Fibroblast of the conjunctiva (primary cell): Measurements from ENCODE around the gene CLDN34.

ENCODE experiments used
- DNase-seq: peaks from one replicate; pipeline ENCODE4 v3.0.0-alpha.2; 2010; ENCODE audit warnings: low read depth

Gene CLDN34

GRCh38 chrX:9980927-9981326 lies 13.8 kb downstream of the CLDN34 start:
- DNase-seq, result no peak

DNA sequence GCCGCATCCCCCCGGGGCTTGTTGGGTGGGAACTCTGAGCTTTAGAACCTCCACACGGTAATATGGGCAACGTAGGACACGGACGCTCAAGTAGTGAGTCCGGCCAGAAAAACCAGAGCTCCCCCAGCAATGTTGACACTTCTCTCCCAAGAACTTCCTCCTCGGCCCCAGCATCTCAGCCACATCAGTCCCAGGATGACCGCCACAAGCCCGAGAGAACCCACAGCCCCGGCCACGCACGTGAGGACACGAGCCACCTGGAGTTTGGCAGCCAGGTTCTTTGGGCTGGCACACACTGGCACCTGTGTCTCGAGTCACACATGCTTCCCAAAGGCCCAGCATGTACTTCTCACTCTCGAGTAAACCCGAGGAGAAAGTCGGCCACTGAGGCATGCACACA lies 16.3 kb downstream of the CLDN34 start:
- no peak for DNase-seq

GRCh38 chrX:9983846-9984245 lies 16.7 kb downstream of the CLDN34 start:
- no peak for DNase-seq

DNA sequence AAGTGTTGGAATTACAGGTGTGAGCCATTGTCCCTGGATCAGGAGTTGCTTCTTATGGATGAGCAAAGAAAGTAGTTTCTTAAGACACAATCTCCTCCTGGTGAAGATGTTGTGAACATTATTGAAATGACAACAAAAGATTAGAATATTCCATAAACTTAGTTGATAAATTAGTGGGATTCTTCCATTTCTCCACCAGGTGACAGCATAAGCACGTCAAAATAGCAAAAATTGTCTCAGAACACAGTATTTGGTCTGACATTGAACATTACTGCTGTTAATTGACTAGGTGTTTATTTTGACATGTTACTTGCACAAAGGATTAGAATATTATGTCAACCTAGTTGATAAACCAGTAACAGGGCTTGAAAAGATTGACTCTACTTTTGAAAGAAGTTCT lies 21.6 kb downstream of the CLDN34 start:
- DNase-seq, result no peak

DNA sequence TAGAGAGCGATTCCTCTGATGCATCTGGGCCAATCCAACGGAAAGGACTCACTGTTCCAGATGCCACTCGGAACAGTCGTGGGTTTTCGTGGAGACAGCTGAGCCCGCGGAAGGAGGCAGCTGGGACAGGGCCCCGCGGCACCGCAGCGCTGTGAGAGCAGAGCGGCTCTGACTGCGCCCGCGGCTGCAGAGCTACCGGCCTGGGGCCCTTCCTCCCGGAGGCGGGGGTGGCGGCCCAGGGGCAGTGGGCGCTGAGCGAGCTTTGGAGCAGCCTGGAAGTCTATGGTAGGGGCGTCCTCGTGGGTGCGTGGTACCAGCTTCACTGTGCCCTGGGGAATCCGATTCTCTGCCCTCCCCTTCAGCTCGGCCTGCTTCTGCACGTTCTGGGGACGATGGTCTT lies 24.9 kb downstream of the CLDN34 start:
- no peak for DNase-seq

- DNase-seq, result no peak
Measured at GRCh38 chrX:9992724-9993123, 25.6 kb downstream of the CLDN34 start.

DNA sequence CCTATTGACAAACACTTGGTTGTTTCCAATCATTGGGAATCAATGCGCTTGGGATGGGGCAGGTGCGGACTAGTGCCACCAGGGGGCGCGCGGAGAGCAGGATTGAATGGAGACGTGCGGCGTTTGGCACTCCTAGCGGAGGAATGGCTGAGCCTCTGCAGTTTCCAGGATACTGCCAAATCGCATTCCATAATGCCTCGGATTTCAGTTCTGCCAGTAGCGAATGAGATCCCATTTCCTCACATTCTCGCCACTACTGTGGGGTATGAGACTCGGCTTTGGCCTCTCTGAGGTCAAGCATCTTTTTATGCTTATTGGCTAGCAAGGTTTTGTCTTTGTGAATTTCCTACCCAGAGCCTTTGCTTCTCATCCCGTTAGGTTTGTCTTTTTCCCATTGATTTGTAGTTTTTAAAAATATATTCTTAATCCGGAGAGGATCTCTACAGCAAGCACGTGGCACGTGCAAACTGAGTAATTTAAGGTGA lies 28.7 kb downstream of the CLDN34 start:
- peak; percentile 60 for DNase-seq

DNA sequence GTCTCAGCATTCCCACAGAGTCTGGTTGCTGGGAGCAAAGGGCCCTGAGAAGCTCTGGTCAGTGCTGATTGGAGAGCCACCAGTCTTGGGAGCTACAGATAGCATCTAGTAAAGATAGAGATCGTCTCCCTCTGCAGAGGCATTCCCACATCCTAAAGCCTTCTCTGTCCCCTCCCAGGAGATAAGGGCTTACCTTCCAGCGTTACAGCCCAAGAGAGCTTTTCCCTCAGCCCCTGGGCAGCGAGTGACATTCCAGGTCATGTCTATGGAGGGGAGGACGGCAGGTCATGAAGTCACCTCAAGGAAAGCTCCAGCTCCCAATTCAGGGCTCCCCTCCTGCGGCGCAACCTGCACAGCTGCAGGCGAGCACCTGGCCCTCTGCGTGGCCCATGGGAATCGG lies 29.9 kb downstream of the CLDN34 start:
- no peak for DNase-seq

GRCh38 chrX:9997524-9997923 lies 30.4 kb downstream of the CLDN34 start:
- DNase-seq, result no peak

DNA sequence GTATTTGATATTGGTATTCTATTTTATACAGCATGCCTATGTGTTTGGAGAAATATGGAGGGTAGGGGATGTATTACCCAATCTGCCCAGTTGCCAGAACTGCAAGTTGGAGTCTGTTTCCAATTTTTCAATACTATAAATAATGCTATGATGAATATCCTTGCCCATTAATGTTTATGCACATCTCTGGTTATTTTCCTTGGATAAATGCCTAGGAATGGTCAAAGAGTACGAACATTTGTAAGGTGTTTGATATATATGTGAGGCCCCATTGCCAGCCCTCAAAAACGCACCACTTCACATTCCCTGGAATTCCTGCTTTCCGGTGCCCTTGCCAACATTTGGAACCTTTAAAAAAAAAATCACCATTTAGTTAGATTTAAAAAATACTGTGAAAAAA lies 34.3 kb downstream of the CLDN34 start:
- no peak for DNase-seq

DNA sequence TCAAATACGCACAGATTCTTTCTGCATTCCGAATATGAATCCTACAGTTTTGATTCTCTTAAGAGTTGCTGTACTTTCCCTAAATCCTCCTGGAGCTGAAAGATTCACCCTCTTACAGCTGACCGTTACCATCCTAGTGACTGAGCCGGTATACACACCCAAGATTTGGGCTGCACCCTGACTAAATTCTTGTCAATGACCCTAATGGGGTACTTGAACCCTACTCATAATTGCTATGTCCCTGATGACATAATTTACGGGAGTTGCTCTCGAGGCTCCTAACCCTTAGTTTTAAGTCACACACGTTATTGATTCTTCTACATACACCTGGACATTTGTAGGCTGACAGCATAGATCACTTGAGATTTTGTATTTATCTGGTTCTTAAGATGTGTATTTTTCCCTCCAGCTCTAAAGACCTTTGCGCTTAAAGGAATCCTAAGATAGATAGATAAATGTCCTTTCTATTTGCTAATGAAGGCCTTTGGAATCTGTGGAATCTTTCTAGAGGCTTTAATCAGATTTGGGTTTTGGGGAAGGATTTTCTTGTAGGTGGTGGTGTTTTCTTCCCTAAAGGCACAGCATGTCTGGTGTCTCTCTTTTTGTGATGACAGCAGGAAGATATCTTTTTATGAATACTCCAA lies 37.8 kb downstream of the CLDN34 start:
- DNase-seq, result no peak

- no peak for DNase-seq
Measured at GRCh38 chrX:10006086-10006485, 38.9 kb downstream of the CLDN34 start.

- no peak for DNase-seq
Measured at GRCh38 chrX:10006770-10007169, 39.6 kb downstream of the CLDN34 start.

DNA sequence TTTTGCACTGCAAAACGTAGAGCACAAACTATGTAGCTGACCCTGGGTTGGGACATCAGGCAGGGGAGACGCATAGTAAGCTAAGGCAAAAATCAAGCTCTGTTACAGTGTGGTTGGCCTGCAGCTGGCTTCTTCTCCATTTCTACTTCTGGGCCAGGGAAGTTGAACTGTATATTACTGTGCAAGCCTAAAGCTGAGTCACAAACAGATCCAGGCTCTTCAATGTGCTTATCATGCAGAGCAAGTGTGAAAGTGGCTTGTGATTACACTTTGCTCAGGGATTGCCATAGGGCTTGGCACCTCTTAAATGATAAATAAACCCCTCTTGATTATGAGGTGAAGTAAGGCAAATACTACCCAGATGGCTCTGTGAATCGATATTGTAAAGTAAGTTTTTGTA lies 40.5 kb downstream of the CLDN34 start:
- no peak for DNase-seq

DNA sequence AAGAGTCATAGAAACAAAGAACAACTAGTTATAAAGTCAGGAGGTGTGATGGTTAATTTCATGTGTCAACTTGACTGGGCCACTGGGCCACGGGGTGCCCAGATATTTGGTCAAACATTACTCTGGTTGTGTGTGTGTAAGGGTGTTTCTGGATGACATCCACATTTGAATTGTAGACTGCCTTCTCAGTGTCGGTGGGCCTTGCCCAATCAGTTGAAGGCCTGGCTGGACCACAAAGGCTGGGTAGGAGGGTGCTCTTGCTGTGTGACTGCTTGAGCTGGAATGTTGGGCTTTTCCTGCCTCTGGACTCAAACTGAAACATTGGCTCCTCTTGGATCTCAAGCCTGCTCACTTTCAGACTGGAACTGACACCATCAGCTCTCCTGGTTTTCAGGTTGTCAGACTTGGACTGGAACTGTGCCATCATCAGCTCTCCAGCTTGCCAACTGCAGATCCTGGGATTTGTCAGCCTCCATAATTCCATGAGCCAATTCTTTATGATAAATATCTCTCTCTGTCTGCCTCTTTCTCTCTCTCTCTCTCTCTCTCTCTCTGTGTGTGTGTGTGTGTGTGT lies 41.4 kb downstream of the CLDN34 start:
- DNase-seq, result no peak

DNA sequence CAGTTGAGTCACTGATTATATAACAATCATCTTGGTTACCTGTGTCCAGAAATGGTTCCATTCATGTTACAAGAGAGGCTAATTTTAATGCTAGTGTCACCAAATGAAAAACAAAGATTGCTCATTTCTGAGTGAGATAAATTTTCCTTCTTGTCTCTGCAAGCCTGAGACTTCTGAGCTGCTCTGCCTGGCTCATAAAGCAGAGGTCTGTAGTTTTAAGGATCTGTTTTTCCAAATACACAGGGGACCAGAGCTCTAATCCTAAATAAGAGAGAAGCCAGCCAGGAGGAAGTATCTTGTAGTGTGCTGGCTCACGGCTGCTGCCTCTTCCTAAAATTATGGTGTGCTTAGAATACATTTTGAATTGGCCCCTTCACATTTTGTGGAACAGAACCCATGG lies 42.6 kb downstream of the CLDN34 start:
- no peak for DNase-seq

DNA sequence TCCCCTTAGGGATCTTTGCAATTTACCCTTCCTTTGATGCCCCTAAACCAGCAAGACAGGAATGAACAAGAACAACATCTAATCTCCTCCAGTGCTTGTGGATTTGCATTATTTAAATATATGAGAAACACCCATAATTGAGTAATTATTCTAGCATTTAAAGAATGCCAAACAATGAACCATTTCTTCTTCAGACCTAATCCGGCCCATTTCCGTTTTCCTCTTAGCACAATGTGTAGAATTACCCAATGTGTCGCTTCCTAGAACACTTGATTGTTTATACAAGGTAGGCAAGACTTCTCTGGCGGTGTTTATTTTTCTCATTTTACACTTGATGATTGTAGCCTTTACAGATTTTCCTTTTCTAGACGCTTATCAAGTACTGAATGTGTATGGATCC lies 43.5 kb downstream of the CLDN34 start:
- DNase-seq, result no peak

GRCh38 chrX:10011261-10011931 lies 44.2 kb downstream of the CLDN34 start:
- DNase-seq, result no peak

DNA sequence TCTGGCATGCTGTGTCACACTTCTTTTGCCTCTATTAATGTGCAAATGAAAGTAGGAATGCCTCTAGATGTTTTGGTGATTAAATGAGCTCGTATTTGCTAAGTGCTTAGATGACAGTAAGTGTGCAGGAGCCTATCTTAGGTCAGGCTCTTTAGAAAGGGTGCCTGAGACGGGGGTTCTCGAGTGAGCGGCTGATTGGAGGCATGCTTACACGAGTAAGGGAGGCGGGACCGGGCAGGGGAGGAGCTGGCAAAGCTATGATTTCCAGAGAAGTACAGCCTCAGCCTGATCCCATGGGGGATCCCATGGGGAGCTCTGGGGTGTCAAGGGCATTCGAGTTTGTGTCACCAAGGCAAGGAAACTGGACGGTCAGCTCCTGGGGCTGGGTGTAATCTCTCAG lies 44.8 kb downstream of the CLDN34 start:
- DNase-seq, result no peak

GRCh38 chrX:10014462-10015354 lies 47.5 kb downstream of the CLDN34 start:
- DNase-seq, result peak; percentile 82

- DNase-seq, result no peak
Measured at GRCh38 chrX:10015355-10015722, 48.2 kb downstream of the CLDN34 start.

- DNase-seq, result no peak
Measured at GRCh38 chrX:10015723-10016518, 48.8 kb downstream of the CLDN34 start.
